HepG2 (cell line): Measurements from ENCODE around the gene GBP3. TPM values are rescaled to one million over a fixed set of nuclear protein-coding genes. Genes with fewer than 3 reads are reported as not detected.
A peak's percentile ranks its signal among the peaks of the same experiment; 100 is the strongest.
"Not testable (repeated sequence)": the region's sequence is repeated elsewhere in the genome, so short reads cannot be mapped to it uniquely, and the experiment has no call there.

ENCODE experiments used
- ATAC-seq: fragments of 200-7000 bp; cut with Tn5 transposase; 3 replicates; pipeline ENCODE4 v1.9.1; 2020; ENCODE audit warnings: mild to moderate bottlenecking, moderate library complexity
- BruUV-seq: library from RNA; stranded (reverse); fragments of 400-500 nt; replicated peaks from 2 replicates; lab custom pipeline; 2021; lab: Mats Ljungman, UMichigan
- CTCF ChIA-PET: fragments of 300-600 bp; formaldehyde crosslinking; extraction: SDS; loops from one replicate; lab custom pipeline; 2021; ENCODE audit warnings: low total read pairs, inconsistent platforms, low intra/inter-chr PET ratio; lab: Yijun Ruan, JAX
- POLR2A ChIA-PET: fragments of 350-600 bp; sonication (Branson Sonifier 250); formaldehyde crosslinking; loops from one replicate; lab custom pipeline; 2020; ENCODE audit warnings: antibody characterized with exemption, inconsistent platforms; lab: Yijun Ruan, JAX
- DNase-seq: peaks from one replicate; pipeline ENCODE4 v3.0.0-alpha.2; 2015; ENCODE audit warnings: low spot score
- FAIRE-seq: peaks from 3 replicates; lab custom pipeline; 2011; peaks lifted over from hg19 to GRCh38; lab: Jason Lieb, UNC
- H2AFZ ChIP-seq: one replicate; pipeline ENCODE4 v1.6.1; 2011; ENCODE audit warnings: low read length, inconsistent platforms
- H3K27ac ChIP-seq: fragments of 300-600 bp; 3 replicates; pipeline ENCODE4 v1.8.0; 2011; ENCODE audit warnings: mixed run types, mild to moderate bottlenecking, mixed read lengths, low read length, inconsistent platforms; ENCODE audit not compliant: insufficient read depth; ENCODE audit errors: extremely low read length
- H3K27me3 ChIP-seq, 2 experiments: fragments of 200-600 bp in 1 of 2; 2 replicates in 1 of 2; 3 replicates in 1 of 2; pipeline versions ENCODE4 v1.6.0 to v1.8.0; 2011; ENCODE audit warnings: low read length in 2 of 2, mild to moderate bottlenecking in 2 of 2, moderate library complexity in 2 of 2, inconsistent platforms in 1 of 2; ENCODE audit not compliant: insufficient read depth in 2 of 2, control insufficient read depth in 1 of 2
- H3K36me3 ChIP-seq, 2 experiments: fragments of 200-600 bp in 1 of 2; replicated peaks in 1 of 2; 2 replicates in 1 of 2; 3 replicates in 1 of 2; pipeline versions ENCODE4 v1.5.1 to v1.8.0; 2011; ENCODE audit warnings: low read length in 2 of 2, inconsistent platforms in 1 of 2; ENCODE audit not compliant: insufficient read depth in 2 of 2, control insufficient read depth in 1 of 2
- H3K4me1 ChIP-seq: 2 replicates; pipeline ENCODE4 v1.5.1; 2012; ENCODE audit warnings: low read length, inconsistent platforms; ENCODE audit not compliant: insufficient read depth
- H3K4me2 ChIP-seq: 2 replicates; pipeline ENCODE4 v1.6.0; 2011; ENCODE audit warnings: low read depth, low read length, inconsistent platforms
- H3K4me3 ChIP-seq, 3 experiments: fragments of 200-600 bp in 1 of 3; sonication (generic), shearing (Covaris generic) in 1 of 3; replicated peaks in 1 of 3; 2 replicates each; pipeline ENCODE4 v1.5.1; 2011 to 2016; ENCODE audit warnings: low read length in 3 of 3, inconsistent platforms in 2 of 3, low read depth in 2 of 3, mild to moderate bottlenecking in 2 of 3, control low read depth in 1 of 3, mixed read lengths in 1 of 3; ENCODE audit not compliant: insufficient read depth in 1 of 3
- H3K79me2 ChIP-seq: one replicate; pipeline ENCODE4 v1.6.1; 2011; ENCODE audit warnings: low read length, inconsistent platforms; ENCODE audit not compliant: insufficient read depth
- H3K9ac ChIP-seq: 2 replicates; pipeline ENCODE4 v1.6.0; 2011; ENCODE audit warnings: mild to moderate bottlenecking, low read depth, low read length, inconsistent platforms; ENCODE audit not compliant: insufficient read depth
- H3K9me3 ChIP-seq: 2 replicates; pipeline ENCODE4 v1.5.1; 2012; ENCODE audit warnings: mild to moderate bottlenecking, low read length
- H4K20me1 ChIP-seq: 2 replicates; pipeline ENCODE4 v1.6.0; 2011; ENCODE audit warnings: inconsistent platforms, mild to moderate bottlenecking, low read length, moderate library complexity; ENCODE audit not compliant: insufficient read depth
- CCAR2 ChIP-seq: fragments of 200-400 bp; formaldehyde crosslinking; optimal IDR thresholded peaks from 2 replicates; pipeline ENCODE3; 2018; ENCODE audit warnings: low read depth, mild to moderate bottlenecking, low read length, moderate library complexity
- GATAD2A ChIP-seq: IDR thresholded peaks from 2 replicates; pipeline ENCODE4 v1.6.1; 2016
- HMG20A ChIP-seq: IDR thresholded peaks from 2 replicates; pipeline ENCODE4 v1.6.1; 2016; ENCODE audit warnings: borderline replicate concordance
- HNRNPUL1 ChIP-seq: fragments of 200-400 bp; formaldehyde crosslinking; IDR thresholded peaks from 2 replicates; pipeline ENCODE4 v1.6.1; 2017; ENCODE audit warnings: low read depth, mild to moderate bottlenecking, low read length, moderate library complexity
- MBNL3 ChIP-seq: fragments of 250-450 bp; sonication (Bioruptor Pico); conservative IDR thresholded peaks from 2 replicates; pipeline ENCODE4 v1.8.0; 2022; ENCODE audit warnings: mild to moderate bottlenecking, inconsistent platforms
- SAFB2 ChIP-seq: sonication (generic); formaldehyde crosslinking; IDR thresholded peaks from 2 replicates; pipeline ENCODE4 v1.5.1; 2020; ENCODE audit warnings: missing genetic modification reagents, low read depth, mild to moderate bottlenecking, borderline replicate concordance
- ZKSCAN1 ChIP-seq: fragments of 150-350 bp; IDR thresholded peaks from 2 replicates; pipeline ENCODE4 v1.6.1; 2014; ENCODE audit warnings: low read length
- ZKSCAN5 ChIP-seq: sonication (generic); formaldehyde crosslinking; IDR thresholded peaks from 2 replicates; pipeline ENCODE4 v1.5.1; 2020; ENCODE audit warnings: mild to moderate bottlenecking, missing genetic modification reagents
- ZNF251 ChIP-seq: sonication (generic); formaldehyde crosslinking; IDR thresholded peaks from 2 replicates; pipeline ENCODE4 v1.9.0; 2021; ENCODE audit warnings: mild to moderate bottlenecking, missing genetic modification reagents
- ZNF326 ChIP-seq: sonication (generic); formaldehyde crosslinking; IDR thresholded peaks from 2 replicates; pipeline ENCODE4 v1.4.0; 2020; ENCODE audit warnings: missing genetic modification reagents, borderline replicate concordance
- ZNF512B ChIP-seq: sonication (generic); formaldehyde crosslinking; IDR thresholded peaks from 2 replicates; pipeline ENCODE4 v1.5.1; 2020; ENCODE audit warnings: missing genetic modification reagents, mild to moderate bottlenecking, borderline replicate concordance
- WGBS: methylation state at CpG from one replicate; pipeline ENCODE4 v1.1.6; 2017; ENCODE audit warnings: low lambda C conversion rate; 5-methylcytosine and 5-hydroxymethylcytosine counted together
- in situ Hi-C: cut with HindIII; loops from 2 replicates; pipeline ENCODE4 v1.10.0; 2017; ENCODE audit warnings: low pct_unique_long_range_greater_than_20kb; ENCODE audit not compliant: extremely low pct_ligation_motif_present
- intact Hi-C: fragments of 100-400 bp; cut with micrococcal nuclease; formaldehyde crosslinking; loops from one replicate; pipeline ENCODE4 v1.10.0; 2022; ENCODE audit not compliant: unreplicated experiment
- polyA plus RNA-seq, 8 experiments: library from polyadenylated mRNA; depleted of rRNA in 3 of 8; stranded (reverse) in 7 of 8; unstranded in 1 of 8; fragments of >200 nt; fragmentation: Illumina TruSeq in 4 of 8; extraction: Trizol in 4 of 8; gene quantifications; 2 replicates each; pipeline versions ENCODE4 v1.2.1 to v1.2.3, GENCODE V29; 2011 to 2016; ENCODE audit warnings: low read depth in 4 of 8, missing spikeins in 1 of 8, mixed read lengths in 1 of 8; ENCODE audit not compliant: insufficient read depth in 1 of 8
- total RNA-seq, 5 experiments: library from RNA; depleted of rRNA; stranded (reverse); fragments of >200 nt; fragmentation: Illumina TruSeq; extraction: Trizol; gene quantifications; 2 replicates each; pipeline ENCODE4 v1.2.3, GENCODE V29; 2016; ENCODE audit warnings: low read depth in 1 of 5
- TF ChIP-seq, protein P1 (sequence below): sonication (generic); formaldehyde crosslinking; IDR thresholded peaks from 2 replicates; pipeline ENCODE4 v1.4.0; 2020; ENCODE audit warnings: missing genetic modification reagents, borderline replicate concordance
- TF ChIP-seq, protein P2 (sequence below): sonication (generic); formaldehyde crosslinking; IDR thresholded peaks from 2 replicates; pipeline ENCODE4 v1.8.1; 2023; ENCODE audit warnings: mild to moderate bottlenecking, missing genetic modification reagents, borderline replicate concordance

The GBP3 gene
- total and polyA plus RNA-seq, 2 of the 13 experiments (the other 11 are each of a cell fraction or from before 2014, with no cell fraction given) = 0.16 to 0.46 TPM

DNA sequence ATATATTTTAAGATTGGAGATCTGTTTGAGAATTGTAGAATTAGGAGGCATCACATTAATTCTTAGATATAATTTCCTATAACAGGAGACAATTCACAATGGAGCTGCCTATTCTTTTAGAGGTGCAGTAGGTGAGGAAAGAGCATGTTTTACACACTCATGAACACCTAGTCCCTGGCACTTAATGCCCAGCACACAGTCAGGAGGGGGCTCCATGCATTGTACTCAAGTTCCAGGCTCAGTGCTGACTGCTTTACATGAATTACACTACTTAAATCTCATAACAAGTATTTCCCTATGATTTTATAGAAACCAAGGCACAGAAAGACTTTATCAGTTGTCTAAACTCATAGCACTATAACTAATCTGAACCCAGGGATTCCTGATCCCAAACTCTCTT is 360 bp upstream of the GBP3 start:
- TF ChIP-seq CCAR2 = no peak
- TF ChIP-seq ZKSCAN5 = no peak
- no peak for TF ChIP-seq HMG20A (CRISPR knock-in tag)
- TF ChIP-seq, protein P1, sequence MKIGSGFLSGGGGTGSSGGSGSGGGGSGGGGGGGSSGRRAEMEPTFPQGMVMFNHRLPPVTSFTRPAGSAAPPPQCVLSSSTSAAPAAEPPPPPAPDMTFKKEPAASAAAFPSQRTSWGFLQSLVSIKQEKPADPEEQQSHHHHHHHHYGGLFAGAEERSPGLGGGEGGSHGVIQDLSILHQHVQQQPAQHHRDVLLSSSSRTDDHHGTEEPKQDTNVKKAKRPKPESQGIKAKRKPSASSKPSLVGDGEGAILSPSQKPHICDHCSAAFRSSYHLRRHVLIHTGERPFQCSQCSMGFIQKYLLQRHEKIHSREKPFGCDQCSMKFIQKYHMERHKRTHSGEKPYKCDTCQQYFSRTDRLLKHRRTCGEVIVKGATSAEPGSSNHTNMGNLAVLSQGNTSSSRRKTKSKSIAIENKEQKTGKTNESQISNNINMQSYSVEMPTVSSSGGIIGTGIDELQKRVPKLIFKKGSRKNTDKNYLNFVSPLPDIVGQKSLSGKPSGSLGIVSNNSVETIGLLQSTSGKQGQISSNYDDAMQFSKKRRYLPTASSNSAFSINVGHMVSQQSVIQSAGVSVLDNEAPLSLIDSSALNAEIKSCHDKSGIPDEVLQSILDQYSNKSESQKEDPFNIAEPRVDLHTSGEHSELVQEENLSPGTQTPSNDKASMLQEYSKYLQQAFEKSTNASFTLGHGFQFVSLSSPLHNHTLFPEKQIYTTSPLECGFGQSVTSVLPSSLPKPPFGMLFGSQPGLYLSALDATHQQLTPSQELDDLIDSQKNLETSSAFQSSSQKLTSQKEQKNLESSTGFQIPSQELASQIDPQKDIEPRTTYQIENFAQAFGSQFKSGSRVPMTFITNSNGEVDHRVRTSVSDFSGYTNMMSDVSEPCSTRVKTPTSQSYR (CRISPR knock-in tag) = no peak
- TF ChIP-seq ZNF251 = no peak
- TF ChIP-seq ZKSCAN1 = no peak
- TF ChIP-seq, protein P2, sequence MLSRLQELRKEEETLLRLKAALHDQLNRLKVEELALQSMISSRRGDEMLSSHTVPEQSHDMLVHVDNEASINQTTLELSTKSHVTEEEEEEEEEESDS (CRISPR knock-in tag) = no peak
- TF ChIP-seq GATAD2A = no peak
- no peak for TF ChIP-seq ZNF326 (CRISPR knock-in tag)
- no peak for TF ChIP-seq SAFB2 (CRISPR knock-in tag)
- TF ChIP-seq MBNL3 (CRISPR knock-in tag) = no peak
- no peak for TF ChIP-seq HNRNPUL1
- TF ChIP-seq ZNF512B (CRISPR knock-in tag) = no peak
- TF ChIP-seq, all 625 proteins: peak for 0
- Histone ChIP-seq H3K4me2 (peak overlapping the region; percentile 61), H3K27ac (no peak overlapping the region), H3K4me1 (peaks cover 21% of the 10 kb centered on the region), H3K9ac (no peak overlapping the region), H2AFZ (no peak overlapping the region), H3K9me3 (no peaks in the 10 kb centered on the region), H3K4me3 (peak overlapping the region in 1 of 3 experiments; percentile 36; a peak in 1 of 6 replicates), H3K27me3 (no peaks in the 10 kb centered on the region; a peak in 1 of 5 replicates), H3K79me2 (no peaks in the 10 kb centered on the region), H4K20me1 (no peaks in the 10 kb centered on the region), H3K36me3 (no peaks in the 10 kb centered on the region)
- DNase-seq (no peak), ATAC-seq (no peak), FAIRE-seq (no peak)
- intact Hi-C loops (no loop called here), in situ Hi-C loops (loop anchor here (25.0 kb wide), 1 partner anchor 439 kb away; no protein-coding TSS in a partner anchor)
- POLR2A ChIA-PET = interaction anchor here (1.8 kb wide), 1 partner anchor 22 kb away, joined by 5 read pairs; no protein-coding TSS in a partner anchor
- CTCF ChIA-PET = no interaction called here
- no TSS peak for BruUV-seq

DNA sequence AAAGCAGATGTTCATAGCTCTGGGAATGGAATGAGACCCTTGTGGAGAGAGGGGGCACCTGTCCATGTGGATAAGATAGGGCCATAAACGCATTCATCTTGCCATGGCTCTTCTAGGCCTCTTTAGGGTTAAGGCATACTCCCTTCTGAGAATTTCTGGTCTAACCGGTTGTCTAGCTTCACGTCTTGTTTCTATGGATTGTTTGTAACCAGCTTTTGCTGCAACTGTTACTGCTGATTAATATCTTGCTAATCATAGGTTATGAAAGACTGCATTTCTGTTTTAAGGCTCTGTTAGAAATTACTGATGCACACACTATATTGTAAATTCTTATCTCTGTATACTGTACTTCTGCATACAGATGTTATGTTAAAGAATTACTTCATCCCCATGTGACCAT is 4.3 kb downstream of the GBP3 start:
- intact Hi-C loops, H3K9ac ChIP-seq, POLR2A ChIA-PET, H3K36me3 ChIP-seq, DNase-seq, H3K27me3 ChIP-seq, H3K4me2 ChIP-seq, ATAC-seq, CTCF ChIA-PET, H2AFZ ChIP-seq, FAIRE-seq, H3K4me3 ChIP-seq, H4K20me1 ChIP-seq, H3K27ac ChIP-seq, H3K79me2 ChIP-seq, H3K9me3 ChIP-seq, BruUV-seq: not testable (repeated sequence)
- in situ Hi-C loops = loop anchor here (25.0 kb wide), 1 partner anchor 444 kb away; no protein-coding TSS in a partner anchor
- WGBS = 81% methylated on average over 3 of the region's 3 CpGs
- peaks cover 21% of the 10 kb centered on the region for H3K4me1 ChIP-seq
